Activated CD4-positive, alpha-beta memory T cell treated with anti-CD3 and anti-CD28 coated beads for 36 hours (primary cell): ENCODE results near the gene TMSB4X. TPM values are rescaled to one million over a fixed set of nuclear protein-coding genes. Genes with fewer than 3 reads are reported as not detected.

Experiments
- CTCF ChIA-PET: fragments of 350-600 bp; sonication (Branson Sonifier 250); formaldehyde crosslinking; loops from one replicate; lab custom pipeline; 2021; ENCODE audit warnings: antibody characterized with exemption, inconsistent platforms; lab: Charles Lee
- POLR2A ChIA-PET: fragments of 350-600 bp; sonication (Branson Sonifier 250); formaldehyde crosslinking; loops from one replicate; lab custom pipeline; 2021; ENCODE audit warnings: antibody characterized with exemption; lab: Charles Lee
- DNase-seq: peaks from one replicate; pipeline ENCODE4 v3.0.0-alpha.2; 2020
- H3K27ac Mint-ChIP-seq: one replicate; pipeline ENCODE4 v1.8.0; 2021; ENCODE audit warnings: mixed read lengths
- H3K27me3 Mint-ChIP-seq: one replicate; pipeline ENCODE4 v1.8.0; 2021; ENCODE audit warnings: mixed read lengths
- H3K36me3 Mint-ChIP-seq: one replicate; pipeline ENCODE4 v1.8.0; 2021; ENCODE audit warnings: mixed read lengths
- H3K4me1 Mint-ChIP-seq: one replicate; pipeline ENCODE4 v1.8.0; 2021; ENCODE audit warnings: low read depth, mixed read lengths
- H3K4me3 Mint-ChIP-seq: one replicate; pipeline ENCODE4 v1.8.0; 2021; ENCODE audit warnings: mild to moderate bottlenecking, mixed read lengths
- H3K9me3 Mint-ChIP-seq: one replicate; pipeline ENCODE4 v1.8.0; 2021; ENCODE audit warnings: mixed read lengths
- intact Hi-C: fragments of 100-400 bp; cut with micrococcal nuclease; formaldehyde crosslinking; loops from one replicate; pipeline ENCODE4 v1.15.1; 2023
- total RNA-seq, 2 experiments: library from RNA; stranded (reverse); gene quantifications; one replicate each; pipeline ENCODE4 v1.2.3, GENCODE V29; 2021

Gene TMSB4X
- total RNA-seq, 2 experiments from 2014 or later = 6,087 to 6,256 TPM

GRCh38 chrX:12985331-12985730 lies 10.4 kb downstream of the TMSB4X start:
- intact Hi-C loops = loop anchor here (1.0 to 2.0 kb wide), 5 partner anchors 10 to 91 kb away; partner anchors contain the start of gene TMSB4X
- no peak for DNase-seq
- ChIA-PET POLR2A (interaction anchor here (0.8 to 3.4 kb wide), 11 partner anchors 9 to 102 kb away, joined by 3 to 22 read pairs (median 5); no protein-coding TSS in a partner anchor), CTCF (interaction anchor here (0.7 to 5.0 kb wide), 6 partner anchors 14 to 570 kb away, joined by 3 to 17 read pairs (median 6); no protein-coding TSS in a partner anchor)
- peaks cover 74% of the 10 kb centered on the region for H3K4me1 Mint-ChIP-seq
- peak overlapping the region; percentile 50 for H3K4me3 Mint-ChIP-seq
- peak overlapping the region; percentile 94 for H3K27ac Mint-ChIP-seq
- H3K36me3 Mint-ChIP-seq = no peaks in the 10 kb centered on the region
- no peaks in the 10 kb centered on the region for H3K27me3 Mint-ChIP-seq
- no peaks in the 10 kb centered on the region for H3K9me3 Mint-ChIP-seq

DNA sequence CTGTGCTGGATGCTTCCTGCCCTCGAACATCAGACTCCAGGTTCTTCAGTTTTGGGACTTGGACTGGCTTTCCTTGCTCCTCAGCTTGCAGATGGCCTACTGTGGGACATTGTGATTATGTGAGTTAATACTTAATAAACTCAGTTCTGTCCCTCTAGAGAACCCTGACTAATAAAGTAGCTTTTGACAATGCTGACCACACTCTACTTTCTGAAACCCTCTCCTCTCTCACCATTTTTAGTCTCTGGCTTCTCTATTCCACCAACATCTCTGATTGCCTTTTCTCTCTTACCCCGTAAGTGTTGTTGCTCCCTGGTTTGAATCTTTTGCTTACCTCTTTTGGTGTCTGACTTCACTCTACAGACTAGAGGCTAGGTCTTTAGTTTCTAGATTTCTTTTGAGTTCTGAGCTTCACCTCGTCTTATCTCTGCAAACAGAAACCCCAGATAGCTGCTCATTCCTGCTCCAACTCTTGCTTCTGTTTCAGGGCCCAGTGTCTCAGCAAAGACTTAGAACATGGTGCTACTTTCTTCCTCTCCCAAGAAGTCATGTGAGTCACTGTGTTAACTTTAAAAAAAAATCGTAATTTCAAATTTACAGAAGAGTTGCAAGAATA lies 11.4 kb downstream of the TMSB4X start:
- Mint-ChIP-seq H3K36me3 (no peaks in the 10 kb centered on the region), H3K4me3 (peak overlapping the region; percentile 55), H3K27me3 (no peaks in the 10 kb centered on the region), H3K9me3 (no peaks in the 10 kb centered on the region), H3K4me1 (peaks cover 74% of the 10 kb centered on the region), H3K27ac (peak overlapping the region; percentile 94)
- no peak for DNase-seq
- CTCF ChIA-PET = interaction anchor here (0.7 to 5.0 kb wide), 7 partner anchors 8 to 106 kb away, joined by 3 to 17 read pairs (median 5); no protein-coding TSS in a partner anchor
- intact Hi-C loops = no loop called here
- POLR2A ChIA-PET = interaction anchor here (0.8 to 3.4 kb wide), 9 partner anchors 8 to 101 kb away, joined by 3 to 22 read pairs (median 6); partner anchors contain the start of gene TMSB4X

DNA sequence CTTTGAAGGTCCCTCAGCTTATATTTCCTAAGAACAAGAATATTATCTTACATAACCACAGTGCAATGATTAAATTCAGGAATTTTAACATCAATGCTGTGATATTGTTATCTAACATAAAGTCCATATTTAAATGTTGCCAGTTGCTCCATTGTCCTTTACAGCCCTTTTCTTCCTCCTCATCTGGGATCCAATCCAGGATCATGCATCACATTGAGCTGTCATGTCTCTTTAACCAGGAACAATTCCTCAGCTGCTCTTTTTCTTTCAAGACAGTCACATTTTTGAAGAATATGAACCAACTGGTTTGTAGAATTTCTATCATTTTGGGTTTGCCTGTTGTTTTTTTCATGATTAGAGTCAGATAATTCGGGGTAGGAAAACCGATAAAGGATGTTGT lies 12.0 kb downstream of the TMSB4X start:
- Mint-ChIP-seq H3K36me3 (no peaks in the 10 kb centered on the region), H3K4me3 (peak overlapping the region; percentile 55), H3K27me3 (no peaks in the 10 kb centered on the region), H3K4me1 (peaks cover 75% of the 10 kb centered on the region), H3K9me3 (no peaks in the 10 kb centered on the region), H3K27ac (peak overlapping the region; percentile 94)
- no peak for DNase-seq
- ChIA-PET CTCF (interaction anchor here (0.7 to 5.0 kb wide), 6 partner anchors 9 to 106 kb away, joined by 3 to 17 read pairs (median 4); no protein-coding TSS in a partner anchor), POLR2A (interaction anchor here (0.9 to 3.4 kb wide), 5 partner anchors 9 to 31 kb away, joined by 3 to 22 read pairs (median 6); partner anchors contain the start of gene TMSB4X)
- intact Hi-C loops = no loop called here

DNA sequence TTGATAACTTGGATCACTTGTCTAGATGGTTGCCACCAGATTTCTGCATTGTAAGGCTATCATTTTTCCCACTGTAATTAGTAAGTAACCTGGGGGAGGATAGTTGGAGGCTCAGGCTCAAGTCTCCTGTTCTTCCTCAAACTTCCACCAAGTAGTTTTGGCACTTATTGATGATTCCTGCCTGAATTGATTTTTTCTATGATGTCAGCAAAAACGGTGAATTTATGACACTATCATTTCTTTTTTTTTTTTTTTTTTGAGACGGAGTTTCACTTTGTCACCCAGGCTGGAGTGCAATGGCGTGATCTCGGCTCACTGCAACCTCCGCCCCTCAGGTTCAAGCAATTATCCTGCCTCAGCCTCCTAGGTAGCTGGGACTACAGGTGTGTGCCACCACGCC lies 12.4 kb downstream of the TMSB4X start:
- H3K4me1 Mint-ChIP-seq = peaks cover 73% of the 10 kb centered on the region
- H3K36me3 Mint-ChIP-seq = no peaks in the 10 kb centered on the region
- H3K9me3 Mint-ChIP-seq = no peaks in the 10 kb centered on the region
- peak overlapping the region; percentile 94 for H3K27ac Mint-ChIP-seq
- POLR2A ChIA-PET = interaction anchor here (1.9 kb wide), 1 partner anchor 9 kb away, joined by 6 read pairs; no protein-coding TSS in a partner anchor
- intact Hi-C loops = no loop called here
- no peak for DNase-seq
- no peaks in the 10 kb centered on the region for H3K27me3 Mint-ChIP-seq
- CTCF ChIA-PET = interaction anchor here (1.0 to 5.0 kb wide), 5 partner anchors 10 to 105 kb away, joined by 3 to 17 read pairs (median 6); no protein-coding TSS in a partner anchor
- no peak overlapping the region for H3K4me3 Mint-ChIP-seq

DNA sequence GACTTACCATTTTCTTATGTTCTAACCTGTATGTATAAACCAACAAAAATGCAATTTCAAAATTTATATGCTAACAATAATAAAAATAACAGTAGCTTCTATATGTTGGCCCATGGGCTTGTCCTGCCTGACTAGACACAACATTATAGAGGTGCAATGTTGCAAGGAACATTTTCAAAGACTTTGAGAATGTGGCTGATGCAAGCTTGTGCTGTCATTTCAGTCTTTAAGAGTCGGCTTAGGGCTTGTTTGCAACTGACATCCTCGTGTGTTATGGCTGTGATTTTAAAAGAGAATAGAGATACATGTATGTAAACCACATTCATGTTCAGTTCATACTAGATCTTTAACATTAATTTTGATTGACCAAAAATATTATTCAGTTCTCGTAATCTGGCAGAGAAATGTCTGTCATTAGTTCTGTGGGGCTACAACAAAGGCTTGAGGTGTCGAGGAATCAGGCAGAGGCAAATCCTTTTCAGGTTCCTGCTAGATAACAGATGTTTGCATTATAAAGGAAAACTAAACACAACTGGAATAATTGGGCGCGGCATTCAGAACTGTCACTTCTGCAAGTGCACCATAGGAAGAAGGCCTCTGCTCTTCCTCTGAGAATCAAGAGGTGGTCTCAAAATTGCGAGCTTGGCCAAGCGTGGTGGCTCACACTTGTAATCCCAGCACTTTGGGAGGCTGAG lies 13.1 kb downstream of the TMSB4X start:
- intact Hi-C loops = no loop called here

GRCh38 chrX:12988797-12989196 lies 13.9 kb downstream of the TMSB4X start:
- intact Hi-C loops = no loop called here
- POLR2A ChIA-PET = no interaction called here

More for the DNA sequence above, 13.1 kb downstream of the TMSB4X start:
- Mint-ChIP-seq H3K36me3 (no peaks in the 10 kb centered on the region), H3K27me3 (no peaks in the 10 kb centered on the region), H3K4me3 (no peak overlapping the region), H3K4me1 (peaks cover 70% of the 10 kb centered on the region), H3K9me3 (no peaks in the 10 kb centered on the region), H3K27ac (no peak overlapping the region)
- CTCF ChIA-PET = interaction anchor here (1.0 kb wide), 1 partner anchor 38 kb away, joined by 6 read pairs; no protein-coding TSS in a partner anchor
- POLR2A ChIA-PET = interaction anchor here (1.9 kb wide), 1 partner anchor 10 kb away, joined by 6 read pairs; no protein-coding TSS in a partner anchor
- no peak for DNase-seq

DNA sequence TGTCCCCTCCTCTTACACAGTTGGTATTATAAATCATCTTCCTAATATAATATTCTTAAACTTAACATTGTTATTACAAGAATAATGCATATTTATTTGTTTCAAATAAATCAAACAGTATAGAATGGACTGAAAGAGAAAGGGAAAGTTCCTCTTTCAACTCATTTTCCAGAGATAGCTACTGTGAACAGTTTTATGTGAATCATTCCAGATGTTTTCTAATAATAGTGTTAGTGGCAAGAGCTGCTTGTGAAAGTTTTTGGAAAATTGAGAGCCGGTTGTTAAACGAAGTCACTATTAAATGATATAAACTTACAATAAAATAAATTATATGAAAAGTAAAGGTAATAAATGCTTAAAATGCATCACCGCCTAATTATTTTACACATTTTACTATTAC lies 14.6 kb downstream of the TMSB4X start:
- Mint-ChIP-seq H3K4me1 (peaks cover 61% of the 10 kb centered on the region), H3K9me3 (no peaks in the 10 kb centered on the region), H3K36me3 (no peaks in the 10 kb centered on the region), H3K27ac (no peak overlapping the region), H3K4me3 (no peak overlapping the region), H3K27me3 (no peaks in the 10 kb centered on the region)
- intact Hi-C loops = no loop called here
- ChIA-PET CTCF (interaction anchor here (1.1 kb wide), 1 partner anchor 43 kb away, joined by 3 read pairs; no protein-coding TSS in a partner anchor), POLR2A (no interaction called here)
- no peak for DNase-seq

More at GRCh38 chrX:12988797-12989196, 13.9 kb downstream of the TMSB4X start:
- no peaks in the 10 kb centered on the region for H3K36me3 Mint-ChIP-seq
- CTCF ChIA-PET = interaction anchor here (1.1 kb wide), 1 partner anchor 42 kb away, joined by 3 read pairs; no protein-coding TSS in a partner anchor
- DNase-seq = no peak
- H3K27ac Mint-ChIP-seq = no peak overlapping the region
- H3K4me1 Mint-ChIP-seq = peaks cover 66% of the 10 kb centered on the region
- H3K9me3 Mint-ChIP-seq = no peaks in the 10 kb centered on the region
- H3K27me3 Mint-ChIP-seq = no peaks in the 10 kb centered on the region
- no peak overlapping the region for H3K4me3 Mint-ChIP-seq

DNA sequence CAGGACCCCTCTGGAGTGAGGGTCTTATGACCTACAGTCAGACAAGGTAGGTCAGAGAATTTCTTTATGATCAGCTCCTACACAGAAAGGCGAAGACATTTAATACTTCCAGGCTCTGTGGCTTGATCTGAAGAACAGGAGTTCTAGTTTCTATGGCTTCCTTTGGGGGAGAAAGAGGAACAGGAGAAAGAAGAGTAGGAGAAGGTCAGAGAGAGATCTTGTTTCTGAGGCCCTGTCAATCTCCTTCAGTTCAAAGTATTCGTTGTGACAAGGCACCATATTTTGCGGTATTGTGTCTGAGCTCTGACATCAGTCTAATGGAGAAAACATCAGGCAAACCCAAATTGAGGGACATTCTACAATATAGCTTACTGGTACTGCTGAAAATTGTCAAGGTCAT lies 16.7 kb downstream of the TMSB4X start:
- intact Hi-C loops = no loop called here
- no peaks in the 10 kb centered on the region for H3K27me3 Mint-ChIP-seq
- H3K36me3 Mint-ChIP-seq = no peaks in the 10 kb centered on the region
- H3K27ac Mint-ChIP-seq = no peak overlapping the region
- ChIA-PET POLR2A (interaction anchor here (0.6 kb wide), 1 partner anchor 734 kb away, joined by 3 read pairs; no protein-coding TSS in a partner anchor), CTCF (no interaction called here)
- no peak overlapping the region for H3K4me3 Mint-ChIP-seq
- no peaks in the 10 kb centered on the region for H3K9me3 Mint-ChIP-seq
- no peak for DNase-seq
- peaks cover 55% of the 10 kb centered on the region for H3K4me1 Mint-ChIP-seq

DNA sequence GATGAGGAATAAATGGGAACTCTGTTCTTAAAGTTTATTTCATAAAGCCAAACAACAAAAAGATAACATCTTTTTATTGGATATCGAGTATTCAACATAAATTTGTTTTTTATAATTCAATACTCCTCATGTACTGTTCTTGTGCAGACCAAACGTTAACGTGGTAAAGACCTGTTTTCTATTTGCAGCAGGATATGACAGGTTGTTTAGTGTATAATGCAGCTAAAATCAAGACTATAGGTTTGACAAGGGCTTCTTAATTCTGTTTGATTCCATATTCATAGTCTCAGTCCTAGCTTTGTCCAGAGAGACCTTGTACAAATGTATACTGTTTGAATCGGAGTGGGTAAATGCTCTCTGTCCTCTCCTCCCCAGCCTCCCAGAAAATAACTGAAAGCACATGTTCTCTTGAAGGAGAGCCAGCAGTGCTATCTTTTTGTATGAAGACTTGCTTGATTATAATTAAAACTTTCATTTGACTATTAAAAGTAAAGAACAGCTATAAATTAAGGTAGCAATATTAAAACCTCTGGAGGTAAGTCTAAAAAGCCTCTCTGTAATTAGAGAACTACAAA lies 17.7 kb downstream of the TMSB4X start:
- Mint-ChIP-seq H3K9me3 (no peaks in the 10 kb centered on the region), H3K4me1 (peaks cover 55% of the 10 kb centered on the region), H3K36me3 (no peaks in the 10 kb centered on the region), H3K27me3 (no peaks in the 10 kb centered on the region), H3K4me3 (no peak overlapping the region), H3K27ac (no peak overlapping the region)
- ChIA-PET CTCF (interaction anchor here (1.6 kb wide), 1 partner anchor 46 kb away, joined by 5 read pairs; no protein-coding TSS in a partner anchor), POLR2A (interaction anchor here (1.2 kb wide), 1 partner anchor 14 kb away, joined by 3 read pairs; no protein-coding TSS in a partner anchor)
- intact Hi-C loops = no loop called here
- DNase-seq = no peak

GRCh38 chrX:12993826-12994225 lies 18.9 kb downstream of the TMSB4X start:
- Mint-ChIP-seq H3K27ac (no peak overlapping the region), H3K27me3 (no peaks in the 10 kb centered on the region), H3K4me3 (no peak overlapping the region), H3K9me3 (no peaks in the 10 kb centered on the region), H3K36me3 (no peaks in the 10 kb centered on the region), H3K4me1 (peaks cover 59% of the 10 kb centered on the region)
- ChIA-PET POLR2A (interaction anchor here (1.2 kb wide), 1 partner anchor 15 kb away, joined by 3 read pairs; no protein-coding TSS in a partner anchor), CTCF (interaction anchor here (1.6 kb wide), 1 partner anchor 47 kb away, joined by 5 read pairs; no protein-coding TSS in a partner anchor)
- intact Hi-C loops = no loop called here
- DNase-seq = no peak

GRCh38 chrX:12994321-12994720 lies 19.4 kb downstream of the TMSB4X start:
- ChIA-PET POLR2A (no interaction called here), CTCF (interaction anchor here (1.6 kb wide), 1 partner anchor 48 kb away, joined by 5 read pairs; no protein-coding TSS in a partner anchor)
- Mint-ChIP-seq H3K4me1 (peaks cover 57% of the 10 kb centered on the region), H3K9me3 (no peaks in the 10 kb centered on the region), H3K36me3 (no peaks in the 10 kb centered on the region), H3K4me3 (no peak overlapping the region), H3K27ac (no peak overlapping the region), H3K27me3 (no peaks in the 10 kb centered on the region)
- intact Hi-C loops = no loop called here
- no peak for DNase-seq
